Measurements from ENCODE around the gene ZNRD2. TPM values are rescaled to one million over a fixed set of nuclear protein-coding genes. Genes with fewer than 3 reads are reported as not detected.

The ZNRD2 gene
- total RNA-seq, 2 donors from 2014 or later = 39.2 to 66.9 TPM

DNA sequence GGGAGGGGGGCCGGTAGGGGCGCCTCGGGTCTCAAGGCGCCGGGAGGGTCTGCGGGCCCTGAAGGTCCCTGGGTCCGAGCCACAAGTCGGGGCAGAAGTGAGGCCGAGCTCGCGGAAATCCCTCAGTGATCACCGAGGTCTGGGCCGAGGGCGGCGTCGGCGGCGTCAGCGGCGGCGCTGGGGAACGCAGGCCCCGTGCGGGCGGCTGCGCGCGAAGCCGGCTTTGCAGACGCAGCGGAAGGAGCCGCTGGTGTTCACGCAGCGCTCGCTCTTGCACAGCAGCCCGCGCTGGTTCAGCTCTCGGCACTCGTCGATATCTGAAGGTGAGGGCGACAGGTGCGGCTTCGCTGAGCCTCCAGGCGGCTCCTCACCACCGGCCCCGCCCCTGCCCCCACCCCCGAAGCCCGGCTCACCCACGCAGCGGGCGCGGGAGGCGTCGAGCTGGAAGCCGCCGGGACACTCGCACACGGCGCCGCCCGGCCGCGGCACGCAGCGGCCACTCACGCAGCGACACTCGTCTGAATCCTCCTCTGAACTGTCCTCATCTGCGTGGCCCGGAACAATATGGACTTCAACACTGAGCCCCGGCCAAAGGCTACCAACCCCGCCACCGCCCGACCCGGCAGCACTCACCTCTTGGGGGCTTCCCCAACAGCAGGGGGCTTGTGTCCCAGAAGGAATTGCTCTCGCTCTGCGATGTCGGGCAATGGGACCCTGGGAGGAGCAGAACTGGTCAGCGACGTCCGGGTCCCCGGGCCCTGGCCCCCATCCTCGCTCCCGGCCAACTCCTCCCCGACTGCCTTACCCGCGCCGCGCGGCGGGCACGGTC lies 31.1 kb upstream of the ZNRD2 start:
- DNase-seq = no peak
- Histone ChIP-seq H3K4me3 (no peak overlapping the region), H3K27ac (peak overlapping the region; percentile 72 to 94 (median 88)), H3K9me3 (no peaks in the 10 kb centered on the region), H3K36me3 (replicated peaks in 1 of 2; ENCODE audit: insufficient read depth in 1 of 2, low read depth in 2 of 2) (peaks cover 0 to 4% of the 10 kb centered on the region in 2 donors), H3K4me1 (peaks cover 23% of the 10 kb centered on the region), H3K27me3 (no peaks in the 10 kb centered on the region)
- no peak for ATAC-seq
- intact Hi-C loops (cut with DNase I) = no loop called here
- WGBS, 2 donors = 89 to 90% methylated on average over 65 to 69 of the region's 92 CpGs
- no peak for TF ChIP-seq POLR2A (IDR thresholded peaks at IDR 0.05)
- TF ChIP-seq, protein P1, sequence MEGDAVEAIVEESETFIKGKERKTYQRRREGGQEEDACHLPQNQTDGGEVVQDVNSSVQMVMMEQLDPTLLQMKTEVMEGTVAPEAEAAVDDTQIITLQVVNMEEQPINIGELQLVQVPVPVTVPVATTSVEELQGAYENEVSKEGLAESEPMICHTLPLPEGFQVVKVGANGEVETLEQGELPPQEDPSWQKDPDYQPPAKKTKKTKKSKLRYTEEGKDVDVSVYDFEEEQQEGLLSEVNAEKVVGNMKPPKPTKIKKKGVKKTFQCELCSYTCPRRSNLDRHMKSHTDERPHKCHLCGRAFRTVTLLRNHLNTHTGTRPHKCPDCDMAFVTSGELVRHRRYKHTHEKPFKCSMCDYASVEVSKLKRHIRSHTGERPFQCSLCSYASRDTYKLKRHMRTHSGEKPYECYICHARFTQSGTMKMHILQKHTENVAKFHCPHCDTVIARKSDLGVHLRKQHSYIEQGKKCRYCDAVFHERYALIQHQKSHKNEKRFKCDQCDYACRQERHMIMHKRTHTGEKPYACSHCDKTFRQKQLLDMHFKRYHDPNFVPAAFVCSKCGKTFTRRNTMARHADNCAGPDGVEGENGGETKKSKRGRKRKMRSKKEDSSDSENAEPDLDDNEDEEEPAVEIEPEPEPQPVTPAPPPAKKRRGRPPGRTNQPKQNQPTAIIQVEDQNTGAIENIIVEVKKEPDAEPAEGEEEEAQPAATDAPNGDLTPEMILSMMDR (IDR thresholded peaks at IDR 0.05) = no peak

- ATAC-seq = peak; percentile 68
Observed at GRCh38 chr11:65539744-65540289, 30.5 kb upstream of the ZNRD2 start.

GRCh38 chr11:65540290-65541092 lies 29.8 kb upstream of the ZNRD2 start:
- no peaks in the 10 kb centered on the region for H3K27me3 ChIP-seq
- peak overlapping the region; percentile 29 to 40 for H3K4me3 ChIP-seq
- peak overlapping the region; percentile 72 to 94 (median 88) for H3K27ac ChIP-seq
- ATAC-seq (peak; percentile 90), DNase-seq (peak; percentile 87 to 95 (median 92))
- 3 to 4% methylated on average over 24 to 71 of the region's 78 CpGs for WGBS, 2 donors
- H3K9me3 ChIP-seq = no peaks in the 10 kb centered on the region
- H3K36me3 ChIP-seq (replicated peaks in 1 of 2; ENCODE audit: insufficient read depth in 1 of 2, low read depth in 2 of 2) = peaks cover 0 to 4% of the 10 kb centered on the region in 2 donors
- H3K4me1 ChIP-seq = peaks cover 24% of the 10 kb centered on the region
- TF ChIP-seq, protein P1 (IDR thresholded peaks at IDR 0.05) = peak; percentile 67 to 97 (median 91)
- peak in 2 of 3 donors; percentile 42 to 49 for TF ChIP-seq POLR2A (IDR thresholded peaks at IDR 0.05)
- intact Hi-C loops (cut with DNase I) = no loop called here

More at GRCh38 chr11:65539744-65540289, 30.5 kb upstream of the ZNRD2 start:
- Histone ChIP-seq H3K27me3 (no peaks in the 10 kb centered on the region), H3K4me1 (peaks cover 23% of the 10 kb centered on the region), H3K36me3 (replicated peaks in 1 of 2; ENCODE audit: insufficient read depth in 1 of 2, low read depth in 2 of 2) (peaks cover 0 to 4% of the 10 kb centered on the region in 2 donors), H3K9me3 (no peaks in the 10 kb centered on the region), H3K27ac (peak overlapping the region; percentile 72 to 94 (median 88)), H3K4me3 (peak overlapping the region; percentile 29 to 40)
- 7 to 18% methylated on average over 10 to 43 of the region's 60 CpGs for WGBS, 2 donors
- TF ChIP-seq, protein P1 (IDR thresholded peaks at IDR 0.05) = peak in 2 of 7 experiments; percentile 24 to 33
- TF ChIP-seq POLR2A (IDR thresholded peaks at IDR 0.05) = peak; percentile 25 to 66 (median 55)
- intact Hi-C loops (cut with DNase I) = no loop called here
- peak; percentile 81 to 84 (median 82) for DNase-seq

DNA sequence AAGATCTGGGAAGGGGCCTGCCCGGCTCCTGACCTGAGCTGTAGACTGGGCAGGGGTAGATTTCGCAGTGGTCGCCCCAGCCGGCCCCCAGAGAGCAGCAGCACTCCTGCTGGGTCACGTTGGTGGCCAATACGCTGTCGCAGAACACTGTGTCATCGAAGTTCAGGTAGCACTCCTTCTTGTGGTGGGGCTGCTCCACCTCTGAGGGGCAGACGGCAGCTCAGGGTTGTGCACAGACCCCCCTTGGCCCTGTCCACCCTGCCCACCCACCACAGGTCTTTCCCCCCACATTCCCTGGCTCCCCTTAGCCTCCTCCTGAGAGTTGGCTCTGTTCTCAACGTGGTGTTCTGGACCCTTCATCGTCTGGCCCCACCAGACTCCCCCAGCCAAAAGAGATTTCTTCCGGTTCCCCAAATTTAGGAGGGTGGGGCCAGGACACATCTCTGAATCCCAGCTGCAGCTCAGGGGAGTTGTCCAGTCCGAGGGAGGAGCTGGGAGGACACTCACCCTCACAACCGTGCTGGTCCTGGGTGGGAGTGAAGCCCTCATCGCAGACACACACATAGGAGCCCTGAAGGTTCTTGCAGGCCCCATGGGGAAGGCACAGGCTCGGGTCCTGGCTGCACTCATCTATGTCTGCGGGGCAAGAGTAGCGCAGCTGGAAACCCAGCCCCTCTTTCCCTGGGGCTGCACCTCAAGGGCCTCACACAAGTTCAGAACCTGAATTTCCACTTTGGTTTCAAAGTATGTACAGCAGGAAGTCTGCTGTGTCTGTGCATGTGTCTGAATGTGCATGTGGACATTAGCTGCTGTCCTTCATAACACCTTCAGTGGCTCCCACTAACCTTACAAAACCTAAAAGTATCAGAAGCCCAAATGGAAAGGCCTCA lies 28.9 kb upstream of the ZNRD2 start:
- no peaks in the 10 kb centered on the region for H3K9me3 ChIP-seq
- no peaks in the 10 kb centered on the region for H3K27me3 ChIP-seq
- H3K4me3 ChIP-seq = no peak overlapping the region
- WGBS, 2 donors = 49 to 83% methylated on average over 2 to 17 of the region's 18 CpGs
- TF ChIP-seq, protein P1 (IDR thresholded peaks at IDR 0.05) = no peak
- TF ChIP-seq POLR2A (IDR thresholded peaks at IDR 0.05) = no peak
- peaks cover 32% of the 10 kb centered on the region for H3K4me1 ChIP-seq
- DNase-seq = no peak
- H3K27ac ChIP-seq = peak overlapping the region; percentile 72 to 94 (median 88)
- intact Hi-C loops (cut with DNase I) = no loop called here
- ATAC-seq = no peak
- H3K36me3 ChIP-seq (replicated peaks in 1 of 2; ENCODE audit: insufficient read depth in 1 of 2, low read depth in 2 of 2) = peaks cover 0 to 2% of the 10 kb centered on the region in 2 donors
